H1 (cell line): ENCODE results near the gene SLC2A11. TPM values are rescaled to one million over a fixed set of nuclear protein-coding genes. Genes with fewer than 3 reads are reported as not detected.

Experiments used
- BRCA1 ChIP-seq: IDR thresholded peaks from 2 replicates; pipeline ENCODE4 v1.6.1; 2012; ENCODE audit warnings: low read depth, low read length, improper control_type of control experiment
- CHD7 ChIP-seq: fragments of 300-600 bp; sonication (generic); IDR thresholded peaks from 2 replicates; pipeline ENCODE4 v1.7.1; 2012; ENCODE audit warnings: low read length, moderate library complexity, mild to moderate bottlenecking, inconsistent platforms; ENCODE audit not compliant: insufficient replicate concordance
- HDAC6 ChIP-seq: IDR thresholded peaks from one replicate; pipeline ENCODE4 v1.7.1; 2012; ENCODE audit warnings: low read depth, mild to moderate bottlenecking, inconsistent platforms, low read length, moderate library complexity
- NANOG ChIP-seq: IDR thresholded peaks from 2 replicates; pipeline ENCODE4 v1.6.1; 2011; ENCODE audit warnings: low read length, low read depth, mild to moderate bottlenecking, inconsistent platforms; ENCODE audit not compliant: insufficient read depth, poor library complexity, severe bottlenecking
- SAP30 ChIP-seq: fragments of 300-600 bp; sonication (generic); IDR thresholded peaks from 2 replicates; pipeline ENCODE4 v1.7.1; 2012; ENCODE audit warnings: low read length, moderate library complexity, mild to moderate bottlenecking, inconsistent platforms; ENCODE audit not compliant: insufficient read depth, insufficient replicate concordance
- TCF12 ChIP-seq: IDR thresholded peaks from 2 replicates; pipeline ENCODE4 v1.6.1; 2011; ENCODE audit warnings: low read depth, mild to moderate bottlenecking, low read length
- polyA plus RNA-seq, 7 experiments: library from polyadenylated mRNA; depleted of rRNA in 3 of 7; stranded (reverse) in 5 of 7; unstranded in 2 of 7; fragments of >200 nt in 5 of 7; fragments of 200-250 nt in 2 of 7; gene quantifications; 1 replicate in 5 of 7; 2 replicates in 1 of 7; 4 replicates in 1 of 7; pipeline versions ENCODE4 v1.2.1 to v1.2.3, GENCODE V29; 2011 to 2013; ENCODE audit warnings: missing spikeins in 2 of 7, mixed read lengths in 2 of 7
- total RNA-seq: library from RNA; stranded (reverse); fragmentation: NEBNext Ultra II Directional; extraction: Animal tissue kit (Norgen Biotek cat#: 25700); gene quantifications from 2 replicates; pipeline ENCODE4 v1.2.1, GENCODE V29; 2021

Gene SLC2A11
- total and polyA plus RNA-seq, 2 of the 8 experiments (the other 6 are each of a cell fraction or from before 2014, with no cell fraction given), result 10.7 to 12.5 TPM

- TF ChIP-seq CHD7 (no peak), NANOG (no peak), BRCA1 (no peak), HDAC6 (no peak), SAP30 (no peak), TCF12 (no peak)
Measured at GRCh38 chr22:23837911-23838680, 19.6 kb upstream of the SLC2A11 start (continued).
